SK-N-MC (cell line): ENCODE data around the gene B3GNT9.

Experiments used
- DNase-seq: peaks from one replicate; pipeline ENCODE4 v3.0.0-alpha.2; 2011; ENCODE audit warnings: low read depth, low spot score
- H3K27ac ChIP-seq: fragments of 200-600 bp; sonication (generic); 2 replicates; pipeline ENCODE4 v1.5.1; 2016; ENCODE audit warnings: mixed run types
- H3K36me3 ChIP-seq: fragments of 200-600 bp; sonication (generic); 2 replicates; pipeline ENCODE4 v1.6.1; 2017; ENCODE audit warnings: antibody characterized with exemption, low read length, mixed read lengths; ENCODE audit not compliant: insufficient read depth
- H3K4me3 ChIP-seq: fragments of 200-600 bp; sonication (generic); 2 replicates; pipeline ENCODE4 v1.5.1; 2016
- H3K9ac ChIP-seq: fragments of 200-600 bp; sonication (generic); 2 replicates; pipeline ENCODE4 v1.8.0; 2017; ENCODE audit warnings: mixed run types, mixed read lengths; ENCODE audit not compliant: insufficient read length
- H3K9me3 ChIP-seq: fragments of 200-600 bp; sonication (generic); 2 replicates; pipeline ENCODE4 v1.6.1; 2017; ENCODE audit warnings: low read depth, mild to moderate bottlenecking, antibody characterized with exemption, low read length, moderate library complexity, mixed read lengths
- EZH2 ChIP-seq: fragments of 200-600 bp; sonication (generic); IDR thresholded peaks from one replicate; pipeline ENCODE4 v1.6.1; 2017; ENCODE audit warnings: antibody characterized with exemption
- FOXP2 ChIP-seq: optimal IDR thresholded peaks from 2 replicates; pipeline ENCODE3; 2011; ENCODE audit warnings: mild to moderate bottlenecking, moderate library complexity; ENCODE audit not compliant: insufficient read depth; ENCODE audit errors: extremely low read length, control extremely low read depth
- POLR2AphosphoS5 ChIP-seq: IDR thresholded peaks from 2 replicates; pipeline ENCODE4 v1.6.1; 2012; ENCODE audit warnings: mild to moderate bottlenecking, low read depth, low read length, borderline replicate concordance

B3GNT9 gene

GRCh38 chr16:67150047-67150832 lies 558 bp downstream of the B3GNT9 start:
- no peak for DNase-seq
- H3K36me3 ChIP-seq = no peaks in the 10 kb centered on the region; the same call in 1 of the 2 replicates
- peak overlapping the region; percentile 1; the same call in 1 of the 2 replicates for H3K27ac ChIP-seq
- peak overlapping the region; percentile 79 for H3K4me3 ChIP-seq
- H3K9ac ChIP-seq = peak overlapping the region; percentile 24
- TF ChIP-seq EZH2 = no peak
- no peak for TF ChIP-seq POLR2AphosphoS5
- TF ChIP-seq FOXP2 = no peak
- H3K9me3 ChIP-seq = no peaks in the 10 kb centered on the region

DNA sequence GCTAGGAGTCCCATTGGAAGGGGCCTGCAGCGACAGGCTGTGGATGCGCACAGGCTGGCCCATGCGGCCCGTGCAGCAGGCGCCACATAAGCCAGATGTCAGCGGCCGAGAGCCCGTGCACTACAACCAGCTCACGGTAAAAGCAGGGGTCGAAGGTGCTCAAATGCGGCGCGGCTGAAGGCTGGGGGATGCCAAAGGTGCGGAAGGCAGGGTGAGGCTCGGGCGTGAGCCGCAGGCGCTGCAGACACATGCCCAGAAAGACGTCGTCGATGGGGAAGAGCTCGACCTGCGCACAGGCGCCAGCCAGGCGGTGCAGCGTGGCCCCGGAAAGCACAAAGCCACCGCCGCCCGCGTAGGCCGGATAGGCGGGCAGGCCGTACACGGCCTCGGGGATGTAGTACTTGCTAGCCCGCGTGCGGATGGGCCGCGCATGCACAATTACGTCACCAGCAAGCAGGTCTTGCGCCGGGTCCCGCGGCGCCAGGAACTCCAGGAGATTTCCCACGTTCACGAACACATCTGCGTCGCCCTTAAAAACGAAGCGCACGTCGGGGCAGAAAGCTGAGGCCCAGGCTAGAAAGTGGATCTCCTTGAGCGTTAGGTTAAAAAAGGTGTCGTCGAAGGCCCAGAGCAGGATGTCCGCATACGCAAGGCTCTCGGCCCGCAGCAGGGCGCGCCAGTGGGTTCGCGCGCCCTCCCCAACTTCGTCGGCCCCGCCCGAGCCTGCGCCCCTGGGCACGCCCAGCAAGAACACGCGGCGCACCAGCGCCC lies 1.3 kb downstream of the B3GNT9 start:
- Histone ChIP-seq H3K27ac (no peak overlapping the region), H3K36me3 (no peaks in the 10 kb centered on the region; the same call in 1 of the 2 replicates)

GRCh38 chr16:67148656-67149275 lies 2.0 kb downstream of the B3GNT9 start:
- Histone ChIP-seq H3K9ac (no peak overlapping the region), H3K27ac (no peak overlapping the region), H3K4me3 (no peak overlapping the region), H3K36me3 (no peaks in the 10 kb centered on the region; the same call in 1 of the 2 replicates), H3K9me3 (no peaks in the 10 kb centered on the region)
- DNase-seq = no peak
- TF ChIP-seq EZH2 (no peak), FOXP2 (no peak), POLR2AphosphoS5 (no peak)

More for the DNA sequence above, 1.3 kb downstream of the B3GNT9 start:
- Histone ChIP-seq H3K9me3 (no peaks in the 10 kb centered on the region), H3K4me3 (no peak overlapping the region), H3K9ac (no peak overlapping the region)
- TF ChIP-seq FOXP2 (no peak), EZH2 (no peak), POLR2AphosphoS5 (no peak)
- no peak for DNase-seq

GRCh38 chr16:67148221-67148620 lies 2.6 kb downstream of the B3GNT9 start:
- Histone ChIP-seq H3K27ac (no peak overlapping the region), H3K36me3 (no peaks in the 10 kb centered on the region; the same call in 1 of the 2 replicates), H3K9ac (no peak overlapping the region), H3K9me3 (no peaks in the 10 kb centered on the region), H3K4me3 (no peak overlapping the region)
- no peak for DNase-seq
- TF ChIP-seq POLR2AphosphoS5 (no peak), FOXP2 (no peak), EZH2 (no peak)

DNA sequence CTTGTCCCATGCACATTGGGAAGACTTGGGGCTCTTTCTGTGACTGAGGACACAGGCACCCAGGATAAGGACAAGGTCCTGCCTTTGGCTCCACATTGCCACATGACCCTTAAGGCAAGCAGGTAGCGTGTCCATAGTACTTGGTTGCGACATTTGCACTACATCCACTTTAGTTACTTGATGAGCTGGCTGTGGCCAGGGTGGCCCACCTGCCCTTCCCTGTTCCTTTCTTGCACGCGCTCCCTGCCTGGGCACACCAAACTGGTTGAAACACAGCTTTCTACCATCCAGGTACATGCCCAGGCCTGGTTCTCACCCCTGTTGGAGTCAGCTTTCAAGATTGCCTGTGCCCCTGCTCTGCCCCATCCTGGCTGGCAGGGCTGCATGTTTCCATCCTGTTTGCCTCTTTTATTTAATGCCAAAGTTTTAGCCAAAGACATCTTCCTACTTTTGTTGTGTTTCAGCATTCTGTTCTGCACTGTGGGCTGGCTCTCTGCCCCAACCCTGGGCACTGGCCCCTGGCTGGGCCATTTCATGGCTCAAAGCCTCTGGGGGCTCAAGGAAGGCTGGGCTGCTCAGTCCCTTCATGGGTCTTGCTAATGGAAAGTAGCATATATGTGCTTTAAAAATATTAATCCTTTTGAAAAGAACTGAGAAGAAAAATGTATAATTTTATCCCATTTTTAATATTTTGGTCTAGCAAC lies 3.2 kb downstream of the B3GNT9 start:
- no peak for DNase-seq
- TF ChIP-seq EZH2 (no peak), POLR2AphosphoS5 (no peak)
- Histone ChIP-seq H3K9me3 (no peaks in the 10 kb centered on the region), H3K27ac (no peak overlapping the region), H3K36me3 (no peaks in the 10 kb centered on the region; the same call in 1 of the 2 replicates), H3K4me3 (no peak overlapping the region), H3K9ac (no peak overlapping the region)

- Histone ChIP-seq H3K9me3 (no peaks in the 10 kb centered on the region), H3K4me3 (no peak overlapping the region), H3K9ac (no peak overlapping the region), H3K36me3 (no peaks in the 10 kb centered on the region; the same call in 1 of the 2 replicates), H3K27ac (no peak overlapping the region)
- no peak for TF ChIP-seq FOXP2
- no peak for TF ChIP-seq POLR2AphosphoS5
- TF ChIP-seq EZH2 = no peak
- DNase-seq = no peak
These were observed 4.1 kb downstream of the B3GNT9 start for GRCh38 chr16:67146523-67147357.

- H3K9ac ChIP-seq = no peak overlapping the region
- no peak for TF ChIP-seq FOXP2
- no peak for TF ChIP-seq POLR2AphosphoS5
- no peak for TF ChIP-seq EZH2
- H3K27ac ChIP-seq = no peak overlapping the region
- no peak overlapping the region for H3K4me3 ChIP-seq
- peaks cover 6% of the 10 kb centered on the region; the same call in 1 of the 2 replicates for H3K36me3 ChIP-seq
- H3K9me3 ChIP-seq = no peaks in the 10 kb centered on the region
- no peak for DNase-seq
These were observed 5.1 kb downstream of the B3GNT9 start for GRCh38 chr16:67145746-67146145.
